Uterus (tissue), 4 donors: Measurements from ENCODE around the gene RAD51B. TPM values are rescaled to one million over a fixed set of nuclear protein-coding genes. Genes with fewer than 3 reads are reported as not detected.

ENCODE experiments used
- DNase-seq, 2 donors: peaks; one replicate each; pipeline ENCODE4 v3.0.0-alpha.2; 2019 to 2020
- H3K27ac ChIP-seq, 2 donors: fragments of 200-600 bp; sonication (generic); 1 replicate in 1 of 2; 2 replicates in 1 of 2; pipeline ENCODE4 v1.5.1; 2016 to 2018
- H3K27me3 ChIP-seq, 2 donors: fragments of 200-600 bp; sonication (generic); one replicate each; pipeline ENCODE4 v1.5.1; 2018 to 2019; ENCODE audit warnings: control low read depth in 1 of 2
- H3K36me3 ChIP-seq, 2 donors: fragments of 200-600 bp; sonication (generic); one replicate each; pipeline ENCODE4 v1.5.1; 2019; ENCODE audit warnings: control low read depth in 1 of 2
- H3K4me1 ChIP-seq, 2 donors: fragments of 200-600 bp; sonication (generic); one replicate each; pipeline ENCODE4 v1.5.1; 2018 to 2019; ENCODE audit warnings: control low read depth in 1 of 2
- H3K4me3 ChIP-seq, 2 donors: fragments of 200-600 bp; sonication (generic); 1 replicate in 1 of 2; 2 replicates in 1 of 2; pipeline ENCODE4 v1.5.1; 2018 to 2019; ENCODE audit warnings: mild to moderate bottlenecking in 1 of 2
- H3K9me3 ChIP-seq, 2 donors: fragments of 200-600 bp; sonication (generic); one replicate each; pipeline ENCODE4 v1.5.1; 2019; ENCODE audit warnings: control low read depth in 1 of 2
- CTCF ChIP-seq, 4 experiments: fragments of 200-600 bp in 2 of 4; fragments of 450-650 bp in 2 of 4; sonication (generic) in 2 of 4; IDR thresholded peaks; one replicate each; pipeline ENCODE4 v1.5.1; 2016 to 2019; ENCODE audit warnings: antibody characterized with exemption in 4 of 4, mild to moderate bottlenecking in 2 of 4, moderate library complexity in 1 of 4
- POLR2A ChIP-seq, 2 donors: fragments of 450-650 bp; IDR thresholded peaks; one replicate each; pipeline ENCODE4 v1.6.1; 2016; ENCODE audit warnings: antibody characterized with exemption in 2 of 2, mild to moderate bottlenecking in 1 of 2, moderate library complexity in 1 of 2
- intact Hi-C: fragments of 100-400 bp; cut with DNase I; formaldehyde crosslinking; loops from one replicate; pipeline ENCODE4 v1.15.1; 2023; ENCODE audit warnings: low total_unique reads
- total RNA-seq, 4 donors: library from RNA; depleted of rRNA in 3 of 4; stranded (reverse); fragments of >200 nt in 3 of 4; gene quantifications; one replicate each; pipeline versions ENCODE4 v1.1.0 to v1.2.4, GENCODE V29; 2014 to 2023
- donor health status: DM: yes; HTN: yes; CAD: no.

Gene RAD51B
- total RNA-seq, 4 donors from 2014 or later: 29.5 to 100.0 (median 70.3) TPM

GRCh38 chr14:68768316-68768715 is 948.7 kb downstream of the RAD51B start:
- no peak overlapping the region for H3K27ac ChIP-seq
- intact Hi-C loops: no loop called here
- no peaks in the 10 kb centered on the region for H3K36me3 ChIP-seq
- no peak overlapping the region for H3K4me3 ChIP-seq
- DNase-seq: no peak
- TF ChIP-seq POLR2A (IDR thresholded peaks at IDR 0.05): no peak
- TF ChIP-seq CTCF (IDR thresholded peaks at IDR 0.05): no peak
- H3K9me3 ChIP-seq: no peaks in the 10 kb centered on the region
- H3K27me3 ChIP-seq: no peaks in the 10 kb centered on the region
- H3K4me1 ChIP-seq: peaks cover 0 to 6% of the 10 kb centered on the region in 2 donors

GRCh38 chr14:68770051-68770450 is 950.5 kb downstream of the RAD51B start:
- TF ChIP-seq CTCF (IDR thresholded peaks at IDR 0.05) (no peak), POLR2A (IDR thresholded peaks at IDR 0.05) (no peak)
- DNase-seq: no peak

GRCh38 chr14:68770553-68771286 is 951.1 kb downstream of the RAD51B start:
- TF ChIP-seq CTCF (IDR thresholded peaks at IDR 0.05) (no peak), POLR2A (IDR thresholded peaks at IDR 0.05) (no peak)
- Histone ChIP-seq H3K27ac (peak overlapping the region in 1 of 2 donors; percentile 57), H3K4me3 (no peak overlapping the region), H3K4me1 (no peaks in the 10 kb centered on the region), H3K9me3 (no peaks in the 10 kb centered on the region), H3K36me3 (no peaks in the 10 kb centered on the region), H3K27me3 (no peaks in the 10 kb centered on the region)
- DNase-seq: no peak
- intact Hi-C loops: no loop called here

More at GRCh38 chr14:68770051-68770450, 950.5 kb downstream of the RAD51B start:
- Histone ChIP-seq H3K4me3 (no peak overlapping the region), H3K9me3 (no peaks in the 10 kb centered on the region), H3K27ac (no peak overlapping the region), H3K36me3 (no peaks in the 10 kb centered on the region), H3K4me1 (no peaks in the 10 kb centered on the region), H3K27me3 (no peaks in the 10 kb centered on the region)
- intact Hi-C loops: no loop called here

- DNase-seq: no peak
- TF ChIP-seq POLR2A (IDR thresholded peaks at IDR 0.05): no peak
- H3K4me3 ChIP-seq: no peak overlapping the region
- H3K36me3 ChIP-seq: no peaks in the 10 kb centered on the region
- H3K9me3 ChIP-seq: no peaks in the 10 kb centered on the region
- no peaks in the 10 kb centered on the region for H3K27me3 ChIP-seq
- intact Hi-C loops: no loop called here
- H3K27ac ChIP-seq: peak overlapping the region; percentile 37 to 57
- H3K4me1 ChIP-seq: no peaks in the 10 kb centered on the region
Observed at GRCh38 chr14:68771631-68772030, 952.1 kb downstream of the RAD51B start.

- intact Hi-C loops: no loop called here
- Histone ChIP-seq H3K27me3 (no peaks in the 10 kb centered on the region), H3K4me1 (no peaks in the 10 kb centered on the region), H3K36me3 (no peaks in the 10 kb centered on the region), H3K27ac (peak overlapping the region in 1 of 2 donors; percentile 57), H3K9me3 (no peaks in the 10 kb centered on the region), H3K4me3 (no peak overlapping the region)
- DNase-seq: peak in 1 of 2 donors; percentile 10
- no peak for TF ChIP-seq POLR2A (IDR thresholded peaks at IDR 0.05)
- TF ChIP-seq CTCF (IDR thresholded peaks at IDR 0.05): no peak
Observed at GRCh38 chr14:68772761-68773381, 953.3 kb downstream of the RAD51B start.
